ENCODE measurements around the gene HSD17B11.
A peak's percentile ranks its signal among the peaks of the same experiment; 100 is the strongest.
"Not testable (repeated sequence)": the region's sequence is repeated elsewhere in the genome, so short reads cannot be mapped to it uniquely, and the experiment has no call there.

The HSD17B11 gene, protein sequence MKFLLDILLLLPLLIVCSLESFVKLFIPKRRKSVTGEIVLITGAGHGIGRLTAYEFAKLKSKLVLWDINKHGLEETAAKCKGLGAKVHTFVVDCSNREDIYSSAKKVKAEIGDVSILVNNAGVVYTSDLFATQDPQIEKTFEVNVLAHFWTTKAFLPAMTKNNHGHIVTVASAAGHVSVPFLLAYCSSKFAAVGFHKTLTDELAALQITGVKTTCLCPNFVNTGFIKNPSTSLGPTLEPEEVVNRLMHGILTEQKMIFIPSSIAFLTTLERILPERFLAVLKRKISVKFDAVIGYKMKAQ

GRCh38 chr4:87390891-87391575 lies at the start of gene HSD17B11:
TSS of gene HSD17B11 (minus strand) at chr4:87391188. CDS start at chr4:87391070, 118 bp downstream.
- DNase-seq: peak; percentile 83 to 88

GRCh38 chr4:87433342-87433741 lies 42.4 kb upstream of the HSD17B11 start:
- DNase-seq: no peak

GRCh38 chr4:87430038-87430437 lies 39.0 kb upstream of the HSD17B11 start:
- no peak for DNase-seq

- no peak for DNase-seq
Measured at GRCh38 chr4:87428979-87429378, 38.0 kb upstream of the HSD17B11 start.

DNA sequence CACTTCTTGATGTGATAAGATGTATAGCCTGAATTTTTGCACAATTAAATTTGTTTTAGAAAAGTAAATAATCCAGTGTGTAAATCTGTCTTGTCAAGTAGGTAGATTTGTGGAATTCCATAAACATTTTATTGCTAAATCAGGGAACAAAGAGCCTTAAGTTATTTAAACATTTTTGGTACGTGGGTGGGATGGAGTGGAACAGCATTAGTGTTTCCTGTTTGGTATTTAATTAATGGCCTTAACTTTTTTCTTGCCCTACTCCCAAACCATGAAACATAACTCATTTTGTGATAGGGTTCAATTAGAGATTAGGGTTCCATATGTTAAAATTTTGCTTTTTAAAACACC lies 36.5 kb upstream of the HSD17B11 start:
- DNase-seq: no peak

DNA sequence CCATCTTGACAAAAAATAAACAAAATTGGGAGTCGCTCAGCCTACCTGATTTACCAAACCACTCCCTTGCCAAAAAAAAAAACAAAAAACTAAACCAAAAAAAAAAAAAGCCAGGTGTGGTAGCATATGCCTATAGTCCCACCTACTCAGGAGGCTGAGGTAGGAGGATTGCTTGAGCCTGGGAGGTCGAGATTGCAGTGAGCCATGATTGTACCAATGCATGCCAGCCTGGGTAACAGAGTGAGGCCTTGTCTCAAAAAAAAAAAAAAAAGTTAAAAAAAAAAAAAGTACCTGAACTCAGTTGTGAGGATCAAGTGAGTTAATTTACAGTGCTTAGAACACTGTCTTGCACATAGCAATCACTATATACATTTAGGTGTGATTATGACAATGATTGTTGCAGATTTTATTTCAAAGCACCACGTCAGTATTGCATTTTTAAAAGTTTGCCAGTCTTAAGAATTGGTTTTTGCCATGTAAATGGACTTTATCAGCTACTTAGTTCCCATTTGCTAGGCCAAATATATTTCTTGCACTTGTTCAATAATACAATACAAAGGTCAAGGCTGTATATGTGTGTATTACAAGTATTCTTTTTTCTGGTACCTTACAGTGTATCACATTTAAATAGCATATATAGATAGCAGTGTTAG lies 36.0 kb upstream of the HSD17B11 start:
- DNase-seq: no peak

DNA sequence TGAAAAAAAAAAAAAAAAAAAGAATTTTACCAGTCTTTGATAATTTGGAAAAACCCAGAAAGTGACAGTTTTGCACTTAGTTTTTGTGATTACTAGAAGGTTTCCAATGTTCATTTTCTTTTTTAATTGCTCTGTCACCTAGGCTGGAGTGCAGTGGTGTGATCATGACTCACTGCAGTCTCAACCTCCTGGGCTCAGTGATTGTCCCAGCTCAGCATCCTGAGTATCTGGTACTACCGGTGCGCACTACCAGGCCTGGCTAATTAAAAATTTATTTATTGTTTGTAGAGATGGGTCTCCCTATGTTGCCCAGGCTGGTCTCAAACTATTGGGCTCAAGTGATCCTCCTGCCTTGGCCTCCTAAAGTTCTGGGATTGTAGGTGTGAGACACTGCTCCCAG lies 34.7 kb upstream of the HSD17B11 start:
- DNase-seq: no peak

DNA sequence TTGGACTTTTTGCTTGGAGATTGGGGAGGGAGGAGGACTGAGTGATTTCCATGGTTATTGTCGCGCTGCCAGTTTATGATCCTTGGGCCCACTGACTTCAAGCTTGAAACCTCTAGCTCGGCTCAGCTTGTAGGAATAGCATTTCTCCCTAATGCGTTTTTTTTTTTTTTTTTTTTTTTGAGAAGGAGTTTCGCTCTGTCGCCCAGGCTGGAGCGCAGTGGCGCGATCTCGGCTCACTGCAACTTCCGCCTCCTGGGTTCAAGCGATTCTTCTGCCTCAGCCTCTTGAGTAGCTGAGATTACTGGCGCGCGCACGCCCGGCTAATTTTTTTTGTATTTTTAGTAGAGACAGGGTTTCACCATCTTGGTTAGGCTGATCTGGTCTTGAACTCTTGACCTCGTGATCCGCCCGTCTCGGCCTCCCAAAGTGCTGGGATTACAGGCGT lies 33.1 kb upstream of the HSD17B11 start:
- not testable (repeated sequence) for DNase-seq

DNA sequence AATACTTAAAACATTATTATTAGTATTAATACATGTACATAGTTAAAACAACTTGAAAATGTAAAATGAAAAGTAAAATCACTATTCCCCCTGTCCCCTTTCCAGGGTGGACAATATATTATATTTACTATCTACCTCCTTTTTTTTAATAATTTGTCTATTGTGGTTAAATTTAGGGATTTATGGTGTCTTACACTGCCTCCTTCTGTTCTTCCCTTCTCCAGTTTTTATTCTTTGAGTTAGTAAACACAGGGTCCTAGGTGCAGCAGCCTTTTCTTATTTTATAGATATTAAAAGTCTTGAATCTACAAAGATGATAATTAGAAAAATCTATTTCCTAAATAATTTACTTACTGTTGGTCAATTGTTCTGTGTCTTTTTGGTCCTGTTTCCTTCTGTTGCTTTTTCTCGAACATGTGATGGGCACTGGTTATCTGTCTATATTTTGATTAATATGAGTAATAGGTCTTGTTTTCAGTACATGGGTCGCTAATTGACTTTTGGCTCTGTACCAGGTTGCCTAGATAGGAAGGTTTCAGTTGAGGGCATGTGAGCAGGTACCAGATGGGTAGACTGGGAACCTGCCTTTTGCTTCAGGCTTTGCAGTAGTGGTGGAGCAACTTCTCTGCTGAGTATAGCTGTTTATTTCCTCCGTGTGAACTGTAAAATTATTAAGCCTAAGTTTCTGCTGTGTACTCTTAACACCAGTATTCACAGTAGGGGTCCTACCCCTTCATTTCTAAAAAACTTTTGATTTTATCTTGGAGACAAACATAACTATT lies 32.5 kb upstream of the HSD17B11 start:
- no peak for DNase-seq

DNA sequence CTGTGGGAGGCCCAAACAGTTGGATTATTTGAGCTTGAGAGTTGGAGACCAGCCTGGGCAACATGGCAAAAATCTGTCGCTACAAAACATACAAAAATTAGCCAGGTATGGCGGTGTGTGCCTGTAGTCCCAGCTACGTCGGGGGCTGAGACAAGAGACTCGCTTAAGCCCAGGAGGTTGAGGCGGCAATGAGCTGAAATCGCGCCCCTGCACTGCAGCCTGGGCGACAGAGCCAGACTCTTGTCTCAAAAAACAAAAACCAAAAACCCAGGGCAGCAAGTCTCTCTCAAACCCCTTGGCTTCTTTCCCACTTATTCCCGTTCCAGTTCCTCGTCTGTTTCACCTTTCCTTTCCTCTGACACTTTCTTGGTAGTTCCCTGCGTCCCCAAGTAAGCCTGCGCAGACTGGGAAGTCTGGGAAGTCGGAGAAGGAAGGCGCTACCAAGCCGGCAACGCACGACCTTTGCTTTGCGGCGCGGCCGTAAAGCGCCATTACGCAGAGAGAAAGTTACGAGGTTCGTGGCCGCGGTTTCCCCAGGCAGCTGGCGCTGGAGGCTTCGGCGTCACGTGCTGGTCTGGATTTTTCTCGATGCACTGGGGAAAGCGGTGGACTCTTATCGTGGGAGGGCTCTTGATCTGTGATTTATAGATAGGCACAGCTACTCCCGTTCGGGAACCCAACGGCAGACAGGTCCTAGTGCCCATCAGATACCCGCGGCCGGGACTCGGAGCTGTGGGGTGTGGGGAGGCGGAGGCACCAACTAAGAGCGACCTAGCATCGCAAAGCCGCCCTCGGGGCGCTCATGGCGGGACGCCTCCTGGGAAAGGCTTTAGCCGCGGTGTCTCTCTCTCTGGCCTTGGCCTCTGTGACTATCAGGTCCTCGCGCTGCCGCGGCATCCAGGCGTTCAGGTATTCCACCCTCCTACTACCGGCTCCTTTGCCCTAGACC lies 31.4 kb upstream of the HSD17B11 start, which contains the start of gene NUDT9:
TSS of gene NUDT9 (plus strand) at position 470 of the 949 bp plus-strand sequence. CDS start at position 803, 333 bp downstream.
- peak; percentile 67 to 89 for DNase-seq

- no peak for DNase-seq
Measured at GRCh38 chr4:87420276-87420830, 29.4 kb upstream of the HSD17B11 start.

DNA sequence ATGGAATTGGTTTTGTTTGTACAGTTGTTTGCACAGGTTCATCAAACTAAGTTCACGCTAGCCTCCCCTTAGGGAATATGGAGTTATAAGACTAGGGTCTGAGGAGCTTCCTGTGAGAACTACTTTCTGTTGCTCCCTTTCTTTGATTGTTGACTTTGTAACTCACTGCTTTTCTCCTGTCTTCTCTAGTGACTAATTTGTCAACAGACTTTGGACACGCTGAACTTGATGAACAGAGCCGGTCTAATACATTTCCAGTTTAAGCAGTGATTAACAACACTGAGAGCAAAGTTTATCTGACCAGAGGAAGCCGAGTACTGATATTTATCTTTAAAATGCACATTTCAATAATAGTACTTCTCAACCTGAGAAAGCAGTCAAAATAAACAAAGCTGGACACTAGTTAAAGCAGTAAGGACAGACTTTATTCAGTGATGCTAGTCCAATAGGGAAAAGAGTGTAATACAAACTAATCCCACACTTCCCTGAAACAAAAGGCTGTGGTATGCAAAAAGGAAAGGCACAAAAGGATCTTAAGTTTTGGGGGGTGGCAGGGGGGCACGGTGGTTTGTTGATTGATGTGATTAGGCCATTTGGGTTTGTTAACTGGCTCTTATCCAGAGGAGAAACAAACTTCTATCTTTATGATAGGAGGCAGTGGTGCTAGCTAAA lies 28.7 kb upstream of the HSD17B11 start:
- DNase-seq: no peak

DNA sequence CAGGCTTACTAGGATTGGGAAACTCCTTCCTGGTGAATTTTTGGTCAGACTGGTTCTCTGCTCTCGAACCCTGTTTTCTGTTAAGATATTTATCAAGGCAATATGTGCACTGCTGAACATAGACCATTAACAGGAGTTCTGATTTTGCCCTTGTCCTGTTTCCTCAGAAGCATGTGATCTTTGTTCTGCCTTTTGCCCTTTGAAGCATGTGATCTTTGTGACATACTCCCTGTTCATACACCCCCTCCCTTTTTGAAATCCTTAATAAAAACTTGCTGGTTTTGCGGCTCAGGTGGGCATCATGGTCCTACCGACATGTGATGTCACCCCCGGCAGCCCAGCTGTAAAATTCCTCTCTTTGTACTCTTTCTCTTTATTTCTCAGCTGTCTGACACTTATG lies 27.4 kb upstream of the HSD17B11 start:
- not testable (repeated sequence) for DNase-seq

DNA sequence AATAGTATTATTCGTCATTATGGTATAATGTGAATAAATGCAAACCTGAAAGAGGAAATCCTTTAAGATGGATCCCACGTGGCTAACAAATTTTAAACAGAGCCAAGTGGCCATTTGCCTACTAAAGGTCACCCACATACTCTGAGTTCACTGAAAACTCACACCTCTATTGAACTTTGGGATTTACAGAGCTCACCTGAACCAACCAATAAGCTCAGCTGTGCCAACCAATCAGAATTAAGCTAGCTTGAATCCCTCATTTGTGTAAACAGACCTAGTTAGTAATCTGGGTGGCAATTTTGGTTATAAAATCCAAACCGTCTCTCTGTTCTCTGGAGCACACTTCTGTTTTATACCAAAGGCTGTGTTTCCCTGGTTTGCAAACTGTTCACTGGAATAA lies 26.0 kb upstream of the HSD17B11 start:
- DNase-seq: no peak

- DNase-seq: no peak
Measured at GRCh38 chr4:87414816-87415215, 23.8 kb upstream of the HSD17B11 start.

DNA sequence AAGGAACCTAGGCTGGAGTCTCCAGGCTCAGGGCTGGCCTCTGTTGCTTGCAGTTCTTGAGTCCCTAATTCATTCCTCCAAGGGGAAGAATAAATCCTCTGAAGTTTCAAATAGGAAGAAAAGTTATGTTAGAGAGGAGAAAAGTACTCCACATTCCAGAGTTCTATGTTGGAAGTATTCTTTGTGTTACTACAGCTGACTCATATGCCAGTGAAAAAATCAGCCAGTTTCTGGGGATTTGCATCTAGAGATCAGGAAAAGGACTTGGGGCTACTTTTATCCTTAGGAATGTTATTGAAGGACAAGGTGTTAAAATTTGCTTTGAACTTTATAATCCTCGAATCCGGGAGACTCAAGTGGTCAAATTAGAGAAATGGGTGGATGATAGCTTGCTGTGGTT lies 19.7 kb upstream of the HSD17B11 start:
- no peak for DNase-seq

DNA sequence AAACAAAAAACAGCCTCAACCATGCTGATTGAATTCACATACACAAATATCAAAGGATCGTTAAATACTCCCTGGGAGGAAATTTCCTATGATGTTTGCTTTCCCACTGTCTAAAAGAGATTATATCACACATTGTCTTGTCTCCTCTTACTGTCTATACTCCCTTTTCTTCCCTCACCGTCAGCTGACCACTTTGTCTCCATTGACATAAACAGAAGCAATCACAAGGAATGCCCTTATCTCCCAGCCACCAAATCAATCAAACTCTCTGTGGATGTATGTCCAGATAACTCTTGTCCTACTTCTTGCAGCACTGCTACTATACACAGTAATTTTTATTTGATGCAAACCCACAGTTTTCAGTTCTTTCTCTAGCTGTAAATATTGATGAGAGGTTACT lies 19.2 kb upstream of the HSD17B11 start:
- DNase-seq: no peak

- DNase-seq: no peak
Measured at GRCh38 chr4:87409420-87409939, 18.5 kb upstream of the HSD17B11 start.

DNA sequence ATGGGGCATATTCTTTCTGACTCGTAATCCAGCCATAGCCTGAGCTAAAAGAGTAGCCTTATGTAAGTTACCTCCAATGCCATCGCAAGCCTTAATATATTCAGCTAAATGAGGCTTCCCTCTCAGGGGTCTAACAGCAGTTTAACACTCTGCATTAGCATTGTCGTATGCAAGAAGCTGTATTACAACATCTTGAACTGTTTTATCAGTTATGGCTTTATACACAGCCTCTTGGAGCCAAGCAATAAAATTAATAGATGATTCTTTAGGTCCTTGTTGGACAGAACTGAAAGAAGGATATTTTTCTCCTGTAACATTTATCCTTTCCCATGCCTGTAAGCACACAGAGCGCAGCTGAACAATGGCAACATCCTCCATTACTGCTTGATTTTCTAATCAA lies 15.9 kb upstream of the HSD17B11 start:
- not testable (repeated sequence) for DNase-seq

DNA sequence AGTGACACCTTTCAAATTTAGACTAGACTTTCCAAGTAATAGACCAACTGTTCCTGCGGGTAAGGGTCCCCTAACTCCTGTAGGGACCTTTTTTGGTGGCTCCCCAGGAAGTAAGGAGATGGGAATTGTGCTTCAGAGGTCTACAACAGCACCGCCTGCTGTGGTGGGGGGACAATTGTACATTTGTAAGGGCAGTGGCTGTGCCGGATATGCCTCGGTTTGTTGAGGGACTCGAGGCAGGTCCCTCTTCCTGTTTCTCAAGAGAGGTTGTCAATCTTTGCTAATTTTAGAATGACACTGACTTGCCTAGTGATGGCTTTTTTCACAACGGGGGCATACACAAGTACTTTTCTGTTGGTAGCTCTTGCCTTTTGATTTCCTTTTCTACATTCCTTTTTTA lies 15.5 kb upstream of the HSD17B11 start:
- DNase-seq: no peak
